ENCODE data around the gene LDB2.

LDB2 gene

DNA sequence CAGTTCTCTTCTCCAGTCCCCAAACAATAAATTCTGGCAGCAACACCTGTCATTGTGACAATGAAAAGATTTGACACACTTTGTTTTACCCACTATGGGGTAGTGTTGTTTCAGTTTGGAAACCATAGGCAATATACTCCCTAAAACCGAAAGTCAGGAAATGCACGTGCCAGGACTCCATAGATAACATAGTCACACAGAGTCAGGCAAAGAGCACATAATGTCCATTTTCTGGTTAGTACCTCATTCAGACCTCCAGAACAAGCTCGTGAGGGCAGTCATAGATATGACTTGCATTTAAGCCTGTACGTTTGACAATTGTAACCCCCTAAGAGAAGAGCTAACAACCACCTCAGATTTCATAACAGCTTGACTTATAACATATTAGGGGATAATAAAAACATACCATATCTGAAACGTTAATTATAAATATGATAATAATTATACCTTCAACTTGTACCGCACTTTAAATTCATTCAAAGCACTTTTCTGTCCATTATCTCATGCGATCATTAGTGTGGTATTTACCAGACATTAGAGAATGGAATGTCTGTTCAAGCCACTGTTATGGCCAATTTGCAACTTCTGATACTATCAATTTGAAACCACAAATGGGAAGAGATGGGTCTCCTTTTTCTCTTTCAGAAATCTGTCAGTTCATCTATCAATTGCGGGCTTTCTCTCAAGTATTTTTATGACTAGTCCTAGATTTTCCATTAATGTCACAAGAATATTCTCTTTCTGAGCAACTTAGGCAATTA is 147.4 kb downstream of the LDB2 start:
- DNase-seq, result no peak

DNA sequence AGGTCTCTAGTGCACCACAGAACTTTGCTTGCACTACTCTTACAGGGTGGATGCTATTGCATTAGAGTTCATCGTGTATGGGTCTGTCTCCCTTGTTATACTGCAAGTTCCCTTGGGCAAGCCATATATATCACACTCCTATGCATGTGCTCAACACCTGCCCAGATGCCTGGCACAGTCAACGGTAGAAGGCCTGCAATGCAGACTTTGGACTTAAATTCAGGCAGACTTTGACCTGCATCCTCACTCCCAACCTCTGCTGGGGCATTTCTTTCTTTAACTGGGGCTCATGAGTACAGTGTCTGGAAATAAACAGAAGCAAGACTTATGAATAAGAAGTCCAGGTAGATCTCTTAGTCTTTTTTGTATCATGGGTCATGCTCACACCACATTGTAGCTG is 148.2 kb downstream of the LDB2 start:
- no peak for DNase-seq

DNA sequence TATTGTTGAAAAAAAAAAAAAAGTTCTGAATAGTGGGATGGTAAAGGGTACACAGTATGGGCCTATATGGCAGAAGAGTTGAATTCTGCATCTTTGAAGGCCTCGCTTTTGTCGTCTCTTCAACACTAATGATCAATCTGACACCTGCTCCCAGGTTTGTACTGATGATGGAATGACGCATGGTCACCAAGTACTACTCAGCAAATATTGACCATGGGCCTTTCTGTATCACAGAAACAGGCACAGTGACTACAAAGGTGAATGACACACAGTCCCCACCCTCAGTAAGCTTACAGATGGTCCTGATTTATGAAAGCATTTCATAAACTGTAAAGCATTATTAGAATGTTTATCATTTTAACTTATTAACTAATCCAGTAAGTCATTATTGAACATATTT is 152.6 kb downstream of the LDB2 start:
- DNase-seq, result no peak

DNA sequence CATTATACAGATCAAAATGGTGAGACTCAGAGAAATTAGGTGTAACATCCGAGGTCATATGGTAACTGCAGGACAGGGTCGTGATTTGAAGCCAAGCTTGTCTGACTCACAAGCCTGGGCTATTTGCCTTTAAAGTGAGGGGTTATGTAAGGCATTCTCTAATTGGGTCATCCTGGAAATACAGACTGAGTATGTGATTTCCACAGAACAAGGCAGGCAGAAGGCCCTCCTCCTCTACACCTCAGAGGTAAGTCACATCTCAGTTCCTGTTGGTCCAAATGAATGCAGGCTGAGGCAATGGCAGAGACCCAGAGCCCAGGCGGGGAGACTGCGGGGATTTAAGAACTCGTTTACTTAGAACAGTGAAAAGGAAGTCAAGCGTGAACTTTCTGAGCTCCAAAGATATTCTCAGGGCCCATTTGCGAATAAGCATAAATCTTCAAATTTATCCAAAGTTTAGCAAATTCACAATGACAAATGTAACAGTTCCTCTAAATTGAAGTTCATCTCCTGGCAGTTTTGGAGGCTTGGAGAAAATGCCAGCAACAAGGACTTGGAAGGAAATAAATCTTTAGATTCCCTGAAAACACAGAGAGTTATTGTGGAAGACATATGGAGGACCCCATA is 153.3 kb downstream of the LDB2 start:
- DNase-seq, result no peak

DNA sequence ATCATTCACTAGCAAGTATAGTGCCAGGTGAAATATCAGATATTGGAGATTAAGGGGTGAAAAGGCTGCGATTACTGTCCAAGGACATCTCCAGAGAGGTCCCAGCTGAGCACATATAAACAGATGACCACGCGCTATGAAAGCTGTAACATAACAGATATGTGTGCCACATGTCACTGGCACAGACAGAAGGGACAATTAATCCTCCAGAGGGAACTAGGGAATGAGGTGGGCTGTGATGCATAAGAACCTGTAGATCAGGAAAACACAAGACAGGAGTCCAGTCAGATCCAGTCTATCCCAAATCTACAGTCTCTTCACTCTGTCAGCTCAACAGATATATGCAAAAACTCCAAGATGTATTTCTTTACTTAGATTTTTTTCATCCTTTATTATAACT is 157.2 kb downstream of the LDB2 start:
- DNase-seq, result no peak

DNA sequence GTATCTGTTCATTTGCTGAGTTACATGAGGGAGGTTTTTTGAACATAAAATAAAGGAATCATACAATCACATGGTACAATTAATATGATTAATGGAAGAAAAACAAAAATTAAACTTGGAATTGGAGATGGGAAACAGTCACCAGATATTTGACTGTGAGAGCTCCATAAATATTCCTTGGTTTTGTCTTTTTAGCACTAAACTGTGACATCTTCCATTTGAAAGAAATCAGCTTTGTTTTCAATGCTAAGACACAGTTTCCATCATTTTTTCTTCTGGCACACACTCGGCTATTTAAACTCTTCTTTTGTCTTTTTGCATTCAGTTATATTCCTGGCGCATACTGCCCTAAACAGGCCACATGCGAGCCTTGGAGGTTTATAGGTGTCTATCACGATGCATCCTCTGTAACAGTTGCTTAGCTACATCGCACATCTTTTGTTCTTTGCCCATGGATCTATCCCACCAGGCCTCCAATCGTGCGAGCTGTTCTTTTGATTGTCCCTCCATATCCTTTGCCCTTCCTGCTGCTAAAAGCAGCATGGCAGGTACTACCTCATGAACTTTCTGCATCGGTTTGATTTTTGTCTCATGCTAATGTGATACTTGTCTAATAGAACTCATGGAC is 158.3 kb downstream of the LDB2 start:
- no peak for DNase-seq

DNA sequence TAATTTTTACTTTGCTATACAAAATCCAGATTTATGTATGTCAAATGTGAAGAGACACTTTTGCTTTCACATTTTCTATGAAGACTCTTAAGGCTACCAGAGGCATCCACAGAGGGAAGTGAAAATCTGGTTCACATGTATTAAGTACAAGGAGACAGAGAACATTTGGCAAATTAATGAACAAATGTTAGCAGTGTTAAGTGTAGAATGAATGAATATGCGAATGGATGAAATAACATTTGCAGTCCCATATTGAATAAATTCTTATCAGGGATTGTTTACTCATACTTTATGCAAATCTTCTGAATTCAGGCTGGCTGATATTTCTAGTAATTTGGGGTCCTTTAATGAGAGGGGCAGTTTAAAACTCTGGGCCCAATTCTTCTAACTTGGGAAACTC is 159.9 kb downstream of the LDB2 start:
- DNase-seq, result no peak

DNA sequence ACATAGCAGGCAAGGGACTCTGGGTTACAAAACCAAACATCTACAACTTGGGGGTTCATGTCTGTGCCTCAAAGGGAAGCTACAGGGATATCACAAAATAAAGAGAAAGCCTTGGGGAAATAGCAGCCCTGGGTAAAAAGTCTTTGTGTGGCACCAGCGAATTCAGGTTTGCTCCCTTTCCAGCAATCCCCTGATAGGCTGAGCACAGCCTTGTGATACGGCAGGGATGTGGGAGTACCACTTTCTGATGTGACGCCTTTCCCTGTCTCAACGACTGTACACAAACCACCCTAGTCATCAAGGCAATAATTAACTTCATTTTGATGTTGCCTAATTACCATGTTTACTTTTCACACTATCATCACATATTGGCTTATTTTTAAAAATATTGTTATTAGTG is 164.9 kb downstream of the LDB2 start:
- DNase-seq, result no peak

DNA sequence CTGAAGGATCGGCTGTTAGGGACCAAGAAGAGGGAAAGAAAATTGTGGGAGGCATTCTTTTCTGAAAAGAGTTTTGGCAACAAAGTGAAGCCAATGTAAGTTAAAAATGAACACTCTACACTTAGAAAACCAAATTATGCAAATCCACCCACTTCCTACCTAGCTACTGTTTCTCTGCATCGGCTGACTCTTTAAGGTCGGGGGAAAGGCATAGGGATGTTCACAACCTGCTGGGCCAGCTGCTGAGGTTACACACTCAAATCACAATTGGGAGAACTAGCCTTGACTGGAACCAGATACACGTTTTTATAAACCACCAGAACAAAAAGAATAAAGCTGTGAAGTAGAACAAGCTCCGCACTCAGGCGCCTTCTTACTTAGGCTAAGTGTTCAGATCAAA is 165.7 kb downstream of the LDB2 start:
- DNase-seq, result no peak

DNA sequence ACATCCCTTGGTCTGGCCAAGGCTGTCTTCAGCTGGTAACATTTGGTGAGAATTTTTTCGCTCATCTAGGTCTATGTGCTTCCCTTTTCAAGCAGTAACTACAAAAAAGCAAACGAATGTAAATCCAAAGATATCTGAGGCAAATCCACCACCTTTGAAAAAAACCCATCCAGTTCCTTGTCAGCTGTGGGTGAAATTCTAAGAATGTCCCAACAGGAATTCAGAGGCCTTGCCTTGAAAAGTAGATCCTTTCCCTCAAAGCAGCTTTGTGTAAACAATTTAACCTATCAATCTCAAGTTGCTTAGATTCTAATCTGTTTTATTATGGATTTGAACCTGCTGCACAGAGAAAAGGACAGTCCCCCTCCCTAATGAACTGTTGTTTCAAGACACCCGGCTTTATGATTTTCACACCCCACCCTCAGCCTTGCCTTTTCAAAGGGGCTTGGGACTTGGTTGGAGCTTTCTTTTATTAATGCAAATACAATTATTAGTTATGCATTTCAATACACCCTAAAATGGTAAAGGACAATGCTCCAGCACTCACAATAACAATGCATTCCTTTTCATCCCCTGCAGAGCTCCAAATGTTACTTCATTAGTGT is 166.6 kb downstream of the LDB2 start:
- no peak for DNase-seq

DNA sequence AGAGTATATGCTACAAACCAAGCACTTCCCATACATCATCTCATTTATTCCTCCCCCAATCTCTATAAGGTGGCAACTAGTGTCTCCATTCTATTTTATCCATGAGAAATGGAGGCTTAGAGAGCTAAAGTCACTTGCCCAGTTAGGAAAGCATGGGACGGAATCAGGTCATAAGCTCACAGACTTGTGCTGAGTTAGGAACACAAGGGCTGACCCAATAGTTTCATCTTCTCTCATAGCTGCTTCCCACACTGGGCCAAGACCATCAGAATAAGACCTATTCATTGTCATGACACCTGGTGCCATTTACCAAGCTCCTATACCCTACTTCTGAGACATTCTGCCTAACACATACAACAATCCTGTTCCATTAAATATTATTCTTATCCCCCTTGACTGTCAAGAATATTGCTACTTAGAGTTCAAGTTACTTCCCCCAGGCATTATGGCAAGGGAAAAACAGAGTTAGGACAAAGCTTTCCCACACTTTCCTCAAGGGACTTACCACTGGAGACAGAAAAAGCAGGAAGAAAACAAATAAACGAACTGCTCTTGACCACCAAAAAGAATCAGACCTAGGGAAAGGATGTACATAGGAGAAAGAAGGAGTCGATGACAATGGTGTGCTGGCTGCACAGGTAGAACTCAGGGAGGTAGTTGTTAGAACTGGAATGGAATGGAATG is 167.8 kb downstream of the LDB2 start:
- no peak for DNase-seq

DNA sequence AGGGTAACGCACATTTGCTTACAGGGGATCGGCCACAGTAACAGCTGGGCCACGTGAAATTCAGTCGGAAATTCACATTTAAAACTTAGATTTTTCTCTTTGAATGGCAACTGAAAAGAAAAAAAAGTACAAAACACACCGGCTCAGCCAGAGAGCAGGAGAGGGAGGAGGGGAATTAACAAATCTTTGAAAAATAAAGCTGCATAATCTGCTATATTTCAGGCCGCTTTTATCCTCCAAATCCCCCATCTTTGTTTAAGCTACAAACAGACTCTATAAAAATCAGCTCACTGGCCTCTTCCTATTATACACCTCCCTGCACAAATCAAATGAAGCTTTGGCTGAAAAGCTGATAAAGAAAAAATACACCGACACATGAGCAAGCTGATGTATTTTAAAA is 169.1 kb downstream of the LDB2 start:
- no peak for DNase-seq

DNA sequence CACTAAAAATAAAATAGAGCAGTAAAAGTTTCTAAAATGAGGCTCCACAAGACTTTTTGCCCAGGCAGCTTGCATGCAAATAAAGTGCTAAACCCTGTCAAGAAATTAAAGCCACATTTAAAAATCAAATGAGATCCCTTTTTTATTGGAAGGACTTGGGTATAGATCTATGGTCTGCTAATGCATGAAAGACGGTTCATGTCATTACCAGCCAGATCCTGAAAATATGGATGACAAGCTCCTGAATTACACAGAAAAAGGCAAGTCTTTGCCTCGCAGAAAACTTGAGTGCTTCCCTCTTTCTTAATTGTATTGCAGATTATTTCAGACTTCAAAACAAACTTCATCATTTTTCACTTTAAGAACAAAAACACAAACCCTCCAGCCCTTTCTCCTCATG is 169.6 kb downstream of the LDB2 start:
- DNase-seq, result no peak

DNA sequence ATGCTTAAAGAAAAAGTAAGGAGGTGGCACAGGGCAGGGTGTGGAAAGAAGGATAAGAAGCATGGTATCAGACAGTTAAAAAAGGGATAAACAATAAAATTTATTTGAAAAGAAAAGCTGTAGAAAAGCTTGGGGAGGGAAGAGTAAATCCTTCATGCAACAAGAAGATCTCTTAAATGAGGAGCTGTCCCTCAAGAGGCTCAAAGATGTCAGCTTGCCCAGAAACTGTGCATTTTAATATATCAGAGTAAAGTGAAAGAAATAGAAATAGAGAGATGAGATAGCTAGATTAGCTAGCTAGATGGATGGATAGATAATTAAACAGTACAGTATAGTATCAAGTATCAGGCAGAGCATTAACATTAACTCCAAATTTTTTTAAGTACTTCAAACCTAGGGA is 170.3 kb downstream of the LDB2 start:
- DNase-seq, result no peak

DNA sequence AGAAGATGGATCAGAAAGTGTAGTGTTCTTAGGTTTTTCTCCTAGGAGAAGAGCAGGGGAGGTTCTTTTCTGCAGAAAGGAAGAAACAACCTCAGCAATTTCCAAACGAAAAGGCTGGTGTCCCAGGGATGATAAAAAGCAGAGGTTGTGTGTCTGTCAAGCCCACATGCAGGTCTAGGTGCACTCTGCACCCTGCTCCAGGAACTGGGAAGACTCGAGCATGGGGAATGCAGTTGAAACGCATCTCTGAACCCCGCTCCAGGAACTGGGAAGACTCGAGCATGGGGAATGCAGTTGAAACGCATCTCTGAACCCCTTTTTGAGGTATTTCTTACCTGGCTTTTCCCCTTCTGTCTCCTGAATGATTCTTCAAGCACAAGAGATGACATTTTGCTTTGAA is 171.2 kb downstream of the LDB2 start:
- DNase-seq, result no peak

DNA sequence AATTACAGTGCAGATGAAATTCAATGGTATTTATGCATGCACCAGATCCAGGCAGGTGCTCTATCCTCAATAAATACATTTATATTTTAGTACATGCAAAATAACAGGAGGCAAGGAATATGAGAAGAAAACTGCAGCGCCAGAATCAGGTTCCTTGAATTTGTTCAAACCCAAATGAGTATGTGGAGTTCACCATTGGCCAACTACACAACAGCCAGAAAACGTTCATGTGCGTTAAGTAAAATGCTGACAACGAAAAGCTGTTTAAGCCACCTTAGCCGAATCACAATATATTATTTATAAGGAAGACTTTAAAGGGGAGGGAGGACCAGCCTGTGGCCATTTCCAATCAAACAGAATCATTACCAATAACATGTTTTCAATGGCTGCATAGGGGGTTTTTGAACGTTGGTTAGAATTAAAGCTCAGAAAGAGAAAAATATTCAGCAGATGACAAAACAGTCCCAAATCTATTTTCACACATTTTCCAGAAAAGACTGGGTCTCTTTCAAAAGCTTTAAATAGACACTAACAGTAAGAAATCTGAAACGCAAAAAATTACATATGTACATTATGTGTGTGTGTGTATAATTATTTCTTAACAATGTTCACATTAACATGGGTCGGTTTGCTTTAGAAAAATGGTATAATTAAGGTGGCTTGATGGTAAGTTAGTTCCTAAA is 171.9 kb downstream of the LDB2 start:
- DNase-seq, result no peak

DNA sequence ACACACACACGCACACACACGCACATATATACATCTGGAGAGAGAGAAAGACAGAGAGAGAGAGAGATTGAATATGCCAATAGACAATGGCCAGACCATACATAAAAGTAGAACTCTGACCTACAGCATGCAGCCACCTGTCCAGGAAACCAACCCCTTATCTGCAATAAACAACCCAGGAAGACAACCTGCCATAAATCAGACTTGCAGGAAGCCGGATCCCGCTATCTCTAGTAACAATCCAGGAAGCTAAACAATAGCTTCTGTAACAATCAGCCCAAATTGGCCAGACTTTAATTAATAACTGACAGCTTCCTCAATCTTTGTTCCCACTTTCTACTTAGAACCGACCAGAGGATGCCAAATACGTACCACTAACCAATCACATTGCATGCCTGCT is 173.2 kb downstream of the LDB2 start:
- DNase-seq, result no peak

DNA sequence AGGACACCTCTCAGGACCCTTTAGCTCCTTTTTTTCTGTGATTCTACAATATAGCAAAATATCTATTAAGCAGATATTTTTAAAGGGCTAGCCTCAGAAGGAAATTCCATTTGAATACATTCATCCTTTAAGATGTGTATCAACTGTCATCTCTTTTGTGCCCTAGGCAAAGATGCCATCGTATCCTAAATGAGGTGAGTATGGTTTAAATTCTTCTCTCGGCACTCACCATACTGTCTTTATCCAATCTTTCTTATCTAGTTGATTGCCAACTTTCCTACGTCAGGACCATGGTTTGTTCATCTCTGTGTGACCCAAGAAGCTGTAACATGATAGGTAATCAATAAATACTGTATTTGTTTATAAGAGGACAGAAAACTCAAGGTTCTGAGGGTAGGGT is 176.0 kb downstream of the LDB2 start:
- DNase-seq, result no peak

DNA sequence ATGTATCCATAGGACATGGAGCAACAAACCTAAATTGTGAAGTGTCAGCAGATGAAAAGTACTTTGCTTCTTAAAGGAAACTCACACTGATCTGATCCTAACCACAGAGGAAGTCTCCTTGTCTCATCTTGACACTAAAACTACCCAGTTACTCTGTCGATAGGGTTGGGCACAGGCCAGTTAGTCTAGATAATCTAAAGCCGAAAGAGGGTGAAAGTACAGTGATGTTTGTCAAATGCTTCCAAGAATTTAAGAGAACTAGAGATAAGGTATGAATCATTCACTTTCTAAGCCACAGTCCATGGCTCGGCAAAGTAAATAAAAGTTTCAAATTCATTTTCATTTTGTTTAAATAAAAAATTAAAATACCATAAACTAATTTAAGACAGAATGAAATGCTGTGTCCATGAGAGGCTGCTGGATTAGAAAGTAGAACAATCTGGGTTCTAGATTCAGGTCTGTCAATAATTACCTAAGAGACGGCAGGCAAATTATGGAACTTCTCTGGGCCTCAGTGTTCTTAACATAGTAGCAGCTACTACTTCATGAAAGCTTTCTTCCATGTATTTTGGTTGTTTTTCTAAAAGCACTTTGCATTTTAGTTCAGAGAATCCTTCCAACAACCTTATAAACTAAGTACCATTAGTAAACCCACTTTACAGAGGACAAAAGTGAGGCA is 176.7 kb downstream of the LDB2 start:
- DNase-seq, result no peak

DNA sequence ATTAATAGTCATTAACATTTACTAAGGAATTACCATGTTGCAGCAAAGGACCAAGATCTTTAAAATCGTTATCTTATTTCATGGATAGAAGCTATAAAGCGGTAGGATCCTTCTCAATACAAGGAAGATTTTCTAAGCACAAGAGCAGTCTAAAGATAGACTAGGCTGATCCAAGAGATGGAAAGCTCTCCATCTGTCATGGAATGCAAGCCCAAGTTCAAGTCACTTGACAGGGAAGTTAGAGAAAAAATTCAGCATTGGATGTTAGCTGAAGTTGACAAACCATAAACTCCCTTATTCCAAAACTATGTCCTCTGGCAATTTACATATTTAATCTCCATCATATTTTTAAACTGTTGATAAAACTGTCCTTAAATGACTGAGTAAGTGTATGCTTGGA is 177.7 kb downstream of the LDB2 start:
- DNase-seq, result no peak

DNA sequence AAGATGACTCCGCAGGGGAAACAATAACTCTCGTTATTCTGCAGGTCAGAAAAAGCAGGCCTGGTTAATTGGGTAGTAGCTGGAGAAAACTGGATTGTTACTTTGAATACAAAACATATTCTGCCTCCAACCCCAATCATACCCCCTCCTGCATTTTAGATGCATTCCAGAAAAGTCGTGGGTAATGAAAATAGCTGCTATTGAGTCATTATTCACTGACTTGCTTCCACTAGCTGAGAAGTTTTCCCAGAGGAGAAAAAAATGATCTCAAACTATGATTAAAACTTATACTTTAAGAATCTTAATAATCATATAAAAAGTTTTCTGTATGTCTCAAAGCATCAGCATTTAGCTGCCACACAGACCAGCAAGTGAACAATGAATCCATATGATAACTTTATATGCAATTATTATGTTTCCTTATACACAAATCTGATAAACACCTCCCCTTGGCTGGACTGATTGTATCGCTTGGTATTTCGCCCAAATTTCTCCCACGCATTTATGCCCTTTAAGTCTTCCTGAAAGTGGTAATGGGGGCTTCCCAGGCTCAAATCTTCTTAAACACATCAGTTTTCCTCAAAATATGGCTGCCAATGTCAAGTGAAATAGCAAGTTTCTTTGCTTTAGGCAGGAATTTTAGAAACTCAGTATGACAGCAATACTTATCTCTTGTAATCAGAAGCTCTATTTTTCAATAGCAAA is 181.0 kb downstream of the LDB2 start:
- no peak for DNase-seq

DNA sequence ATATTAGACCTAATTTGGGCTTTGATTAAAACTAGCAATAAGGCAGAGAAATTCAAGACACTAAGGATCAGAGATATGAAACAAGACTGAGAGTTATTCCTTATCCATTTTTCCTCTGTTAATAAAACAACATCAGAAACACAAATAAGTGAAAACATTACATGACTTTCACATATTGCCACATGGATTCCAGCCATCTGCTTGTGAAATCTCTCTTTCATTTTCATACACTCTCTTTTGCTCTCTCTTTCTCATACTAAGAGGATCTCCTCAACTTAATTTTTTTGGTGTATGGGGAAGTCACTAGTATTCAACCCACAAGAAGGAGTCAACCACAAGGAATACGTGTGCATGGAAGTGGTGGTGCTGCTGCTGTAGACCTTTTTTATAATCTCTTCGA is 183.0 kb downstream of the LDB2 start:
- no peak for DNase-seq
